ENCODE data around the gene CTAG1B.

DNA sequence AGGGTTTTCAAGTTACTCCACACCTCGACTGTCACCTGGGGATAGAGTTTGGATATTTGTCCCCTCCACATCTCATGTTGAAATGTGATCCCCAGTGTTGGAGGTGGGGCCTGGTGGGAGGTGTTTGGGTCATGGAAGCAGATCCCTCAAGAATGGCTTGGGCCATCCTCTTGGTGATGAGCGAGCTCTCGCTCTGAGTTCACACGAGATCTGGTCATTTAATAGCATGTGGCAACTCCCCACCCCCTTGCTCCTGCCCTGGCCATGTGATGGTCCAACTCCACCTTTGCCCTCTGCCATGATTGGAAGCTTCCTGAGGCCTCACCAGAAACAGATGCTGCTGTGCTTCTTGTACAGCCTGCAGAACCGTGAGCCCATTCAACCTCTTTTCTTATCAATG, 25.9 kb downstream of the CTAG1B start:
- TF ChIP-seq TAF1 (IDR thresholded peaks at IDR 0.05; ENCODE audit: low read depth, low read length) (no peak), POLR2A (IDR thresholded peaks at IDR 0.05; ENCODE audit: low read depth, low read length) (no peak), POU2F2 (IDR thresholded peaks at IDR 0.05; ENCODE audit: low read depth, low read length) (no peak)

Data from GM12891 (cell line).